HG03342 (cell line): ENCODE data around the gene PLLP.

ENCODE experiments used
- ATAC-seq: cut with Tn5 transposase; IDR thresholded peaks from one replicate; pipeline ENCODE4 v1.9.1; 2021; ENCODE audit warnings: mild to moderate bottlenecking, moderate library complexity; ENCODE audit not compliant: unreplicated experiment

Gene PLLP

GRCh38 chr16:57303021-57303909 is 18.8 kb upstream of the PLLP start:
- no peak for ATAC-seq

GRCh38 chr16:57301126-57301817 is 16.8 kb upstream of the PLLP start:
- ATAC-seq, result no peak

- ATAC-seq, result peak; percentile 82
Observed at GRCh38 chr16:57300387-57301125, 16.1 kb upstream of the PLLP start.

GRCh38 chr16:57299719-57300386 is 15.4 kb upstream of the PLLP start:
- ATAC-seq, result peak; percentile 51

GRCh38 chr16:57299009-57299718 is 14.7 kb upstream of the PLLP start:
- peak; percentile 25 for ATAC-seq

GRCh38 chr16:57297856-57298255 is 13.4 kb upstream of the PLLP start:
- ATAC-seq, result no peak

- no peak for ATAC-seq
Observed at GRCh38 chr16:57289391-57290257, 5.2 kb upstream of the PLLP start.

GRCh38 chr16:57285379-57285778 is 907 bp upstream of the PLLP start:
- no peak for ATAC-seq

- ATAC-seq, result no peak
Observed at GRCh38 chr16:57284952-57285363, 486 bp upstream of the PLLP start.

GRCh38 chr16:57283959-57284208 is 588 bp downstream of the PLLP start:
- no peak for ATAC-seq

- ATAC-seq, result no peak
Observed at GRCh38 chr16:57283214-57283958, 1.1 kb downstream of the PLLP start.

- no peak for ATAC-seq
Observed at GRCh38 chr16:57282510-57283213, 1.8 kb downstream of the PLLP start.

GRCh38 chr16:57281791-57282190 is 2.7 kb downstream of the PLLP start:
- ATAC-seq, result no peak

- ATAC-seq, result no peak
Observed at GRCh38 chr16:57279780-57280638, 4.5 kb downstream of the PLLP start.

- ATAC-seq, result no peak
Observed at GRCh38 chr16:57278494-57278893, 6.0 kb downstream of the PLLP start.

GRCh38 chr16:57277586-57277985 is 6.9 kb downstream of the PLLP start:
- no peak for ATAC-seq

GRCh38 chr16:57276596-57276995 is 7.9 kb downstream of the PLLP start:
- ATAC-seq, result no peak
